GM19463 (cell line): ENCODE data around the gene B3GALT4.
"Not testable (repeated sequence)": the region's sequence is repeated elsewhere in the genome, so short reads cannot be mapped to it uniquely, and the experiment has no call there.

Source experiments
- ATAC-seq: cut with Tn5 transposase; IDR thresholded peaks from one replicate; pipeline ENCODE4 v1.9.1; 2021; ENCODE audit warnings: mild to moderate bottlenecking, moderate library complexity; ENCODE audit not compliant: unreplicated experiment

The B3GALT4 gene

DNA sequence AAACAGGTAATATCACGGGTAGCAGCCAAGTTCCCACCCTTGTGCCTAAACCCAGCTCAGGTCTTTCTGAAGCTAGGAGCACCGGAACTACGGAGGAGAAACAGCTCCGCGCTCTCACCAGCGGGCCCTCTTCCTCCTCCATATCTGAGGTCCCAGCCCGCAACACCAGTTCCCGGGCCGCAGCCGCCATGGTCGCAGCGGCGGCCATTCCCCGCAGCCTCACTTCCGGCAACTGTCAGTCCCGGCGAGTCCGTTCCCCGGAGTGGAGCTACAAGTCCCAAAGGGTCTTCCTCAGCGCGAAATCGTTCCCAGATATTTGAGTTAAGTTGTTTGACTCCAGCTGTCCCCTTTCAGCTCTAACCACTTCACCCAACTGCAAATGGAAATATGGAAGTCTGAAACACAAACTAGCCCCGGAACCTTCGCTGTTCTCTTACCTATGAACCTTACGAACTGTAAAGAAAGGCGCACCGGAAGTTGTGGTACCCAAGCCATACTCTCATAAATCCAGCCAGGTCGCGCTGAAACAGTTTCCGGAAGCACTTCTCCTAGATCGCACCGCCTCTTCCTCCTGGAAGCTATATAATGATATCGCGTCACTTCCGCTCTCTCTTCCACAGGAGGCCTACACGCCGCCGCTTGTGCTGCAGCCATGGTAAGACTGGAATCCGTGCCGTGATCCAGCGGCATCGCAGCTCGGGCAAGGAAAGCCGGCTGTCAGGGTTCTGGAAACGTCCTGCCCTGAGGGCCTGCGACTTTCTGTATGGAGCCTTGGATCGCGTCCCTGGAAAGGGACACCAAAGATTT lies 5.3 kb upstream of the B3GALT4 start, which contains the start of the genes RPS18 and VPS52:
Gene RPS18 (plus strand): TSS at position 608 of the 807 bp plus-strand sequence. CDS start 45 bp downstream, at position 653.
Gene VPS52 (minus strand): TSS at position 409 of the 807 bp plus-strand sequence. CDS start 201 bp downstream, at position 208.
- ATAC-seq = peak; percentile 87

DNA sequence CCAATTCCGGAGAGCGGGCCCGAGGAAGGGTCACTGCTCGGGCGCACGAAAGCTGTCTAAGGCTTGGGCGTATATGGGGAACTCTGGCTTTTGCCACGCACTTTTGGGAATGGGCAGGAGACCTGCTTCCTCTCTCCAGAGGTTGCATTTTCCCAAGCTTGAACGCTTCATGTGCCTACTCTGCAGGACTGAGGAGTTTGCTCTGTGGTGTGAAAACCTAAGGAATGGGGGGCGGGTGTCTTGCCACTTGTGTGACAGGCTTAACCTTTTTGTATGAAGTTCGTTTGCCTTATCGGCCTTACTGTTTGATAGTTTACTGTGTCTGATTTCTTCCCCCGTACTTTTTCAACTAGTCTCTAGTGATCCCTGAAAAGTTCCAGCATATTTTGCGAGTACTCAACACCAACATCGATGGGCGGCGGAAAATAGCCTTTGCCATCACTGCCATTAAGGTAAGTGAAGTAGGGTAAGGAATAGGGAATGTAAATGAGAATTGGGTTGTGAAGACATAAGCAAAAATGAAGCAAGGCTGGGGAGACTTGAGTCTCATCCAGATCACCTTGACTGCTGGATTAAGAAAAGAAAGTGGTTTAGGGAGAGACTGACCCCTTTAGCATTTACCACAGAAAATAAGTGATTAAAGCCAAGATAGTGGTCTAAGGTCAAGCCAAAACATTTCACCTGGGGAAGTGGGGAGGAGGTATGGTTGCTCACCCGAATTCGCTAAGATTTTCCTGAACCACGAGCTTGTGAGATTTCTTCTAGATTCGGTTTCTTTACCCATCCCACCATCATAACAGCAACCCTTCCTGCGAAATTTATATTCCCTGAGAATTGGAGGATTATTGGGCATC lies 4.4 kb upstream of the B3GALT4 start:
- ATAC-seq = peak; percentile 2

DNA sequence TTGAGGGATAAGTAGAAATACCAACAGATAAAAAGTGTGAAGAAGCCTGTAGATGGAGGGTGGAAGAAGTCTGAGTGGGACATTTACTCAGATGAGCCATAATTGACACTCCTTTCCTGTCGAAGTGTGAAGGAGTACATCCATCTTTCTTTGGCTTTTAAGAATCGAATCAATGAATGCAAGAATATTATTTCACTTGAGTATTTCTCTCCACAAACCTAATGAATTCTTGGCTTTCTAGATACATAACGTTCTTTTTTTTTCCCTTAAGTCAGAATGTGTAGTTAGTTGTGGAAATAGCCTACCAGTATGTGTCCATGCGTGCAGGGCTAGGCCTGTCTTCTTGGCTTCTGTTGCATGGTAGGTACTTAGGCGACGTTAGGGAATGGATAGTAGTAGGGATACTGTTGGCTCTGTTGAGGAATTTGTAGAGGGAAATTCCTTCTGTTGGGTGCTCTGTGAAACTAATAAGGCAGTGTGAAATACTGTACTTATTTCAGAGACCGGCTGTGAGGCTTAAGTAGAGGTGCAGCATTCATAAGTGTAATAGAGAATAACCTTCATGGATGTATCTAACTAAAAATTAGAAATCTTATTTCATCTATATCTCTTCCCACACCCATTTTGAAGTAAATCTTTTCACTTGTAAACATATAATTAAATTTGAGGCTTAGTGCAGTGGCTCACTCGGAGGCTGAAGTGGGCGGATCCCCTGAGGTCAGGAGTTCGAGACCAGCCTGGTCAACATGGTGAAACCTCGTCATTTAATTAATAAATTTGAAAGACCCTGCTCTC lies 3.6 kb upstream of the B3GALT4 start:
- no peak for ATAC-seq

DNA sequence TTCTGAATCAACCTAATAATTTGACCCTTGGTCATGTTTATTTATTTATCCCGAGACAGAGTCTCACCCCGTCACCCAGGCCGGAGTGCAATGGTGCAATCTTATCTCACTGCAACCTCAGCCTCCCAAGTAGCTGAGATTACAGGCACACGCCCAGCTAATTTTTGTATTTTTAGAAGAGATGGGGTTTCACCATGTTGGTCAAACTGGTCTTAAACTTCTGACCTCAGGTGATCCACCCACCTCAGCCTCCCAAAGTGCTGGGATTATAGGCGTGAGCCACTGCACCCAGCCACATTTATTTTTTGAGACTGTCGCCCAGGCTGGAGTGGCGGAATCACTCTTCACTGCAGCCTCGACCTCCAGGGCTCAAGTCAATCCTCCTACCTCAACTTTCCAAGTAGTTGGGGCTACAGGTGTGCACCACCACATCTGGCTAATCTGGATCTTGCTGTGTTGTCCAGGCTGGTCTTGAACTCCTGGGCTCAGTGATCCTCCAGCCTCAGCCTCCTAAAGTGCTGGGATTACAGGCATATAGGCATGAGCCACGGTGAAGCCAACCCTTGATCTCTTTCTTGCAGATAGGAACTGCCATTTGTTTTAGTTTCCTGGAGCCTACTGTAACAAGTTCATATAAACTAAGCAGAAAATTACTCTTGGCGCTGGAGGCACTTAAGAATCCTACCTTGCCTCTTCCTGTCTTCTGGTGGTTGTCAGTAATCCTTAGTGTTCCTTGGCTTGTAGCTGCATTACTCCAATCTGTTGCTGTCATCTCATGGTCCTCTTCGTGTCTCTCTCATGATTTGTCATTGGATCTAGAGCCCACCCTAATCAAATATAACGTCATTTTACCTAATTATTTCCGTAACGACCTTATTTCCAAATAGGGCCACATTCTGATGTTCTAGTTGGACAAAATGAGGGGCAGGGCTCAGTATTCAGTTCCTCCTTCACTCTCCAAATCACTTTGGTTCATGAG lies 2.7 kb upstream of the B3GALT4 start:
- ATAC-seq = no peak

DNA sequence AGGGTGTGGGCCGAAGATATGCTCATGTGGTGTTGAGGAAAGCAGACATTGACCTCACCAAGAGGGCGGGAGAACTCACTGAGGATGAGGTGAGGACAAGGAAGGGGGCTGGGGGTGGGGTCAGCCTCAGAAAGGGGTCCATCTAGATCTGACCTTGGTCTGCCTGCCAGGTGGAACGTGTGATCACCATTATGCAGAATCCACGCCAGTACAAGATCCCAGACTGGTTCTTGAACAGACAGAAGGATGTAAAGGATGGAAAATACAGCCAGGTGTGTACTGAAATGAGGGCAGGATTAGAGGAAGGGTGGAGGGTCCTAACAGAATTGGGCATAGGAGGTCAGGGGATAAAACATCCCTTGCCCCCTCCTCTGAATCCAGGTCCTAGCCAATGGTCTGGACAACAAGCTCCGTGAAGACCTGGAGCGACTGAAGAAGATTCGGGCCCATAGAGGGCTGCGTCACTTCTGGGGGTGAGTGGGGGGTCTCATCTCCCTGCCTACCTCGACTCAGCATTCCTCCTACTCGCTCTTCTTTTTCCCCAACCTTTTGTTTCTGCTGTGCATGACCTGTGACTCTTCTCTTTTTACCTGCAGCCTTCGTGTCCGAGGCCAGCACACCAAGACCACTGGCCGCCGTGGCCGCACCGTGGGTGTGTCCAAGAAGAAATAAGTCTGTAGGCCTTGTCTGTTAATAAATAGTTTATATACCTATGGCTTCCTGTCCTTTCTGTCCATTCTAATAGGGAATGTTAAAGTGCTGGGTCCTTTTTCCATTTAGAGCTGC lies 935 bp upstream of the B3GALT4 start:
- not testable (repeated sequence) for ATAC-seq

DNA sequence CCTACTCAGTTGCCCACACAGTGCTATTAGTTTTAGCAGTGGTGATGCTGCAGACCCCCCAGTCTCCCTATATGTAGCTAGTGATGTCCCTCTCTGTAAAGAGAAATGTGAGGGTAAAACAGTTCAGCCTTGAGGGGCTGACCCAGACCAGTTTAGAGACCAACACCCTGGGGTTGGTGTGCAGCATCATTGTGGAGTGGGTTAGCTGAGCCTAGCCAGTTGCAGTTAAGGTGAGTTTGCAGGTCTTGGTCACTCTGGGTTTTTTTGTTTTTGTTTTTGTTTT lies 401 bp upstream of the B3GALT4 start:
- no peak for ATAC-seq

DNA sequence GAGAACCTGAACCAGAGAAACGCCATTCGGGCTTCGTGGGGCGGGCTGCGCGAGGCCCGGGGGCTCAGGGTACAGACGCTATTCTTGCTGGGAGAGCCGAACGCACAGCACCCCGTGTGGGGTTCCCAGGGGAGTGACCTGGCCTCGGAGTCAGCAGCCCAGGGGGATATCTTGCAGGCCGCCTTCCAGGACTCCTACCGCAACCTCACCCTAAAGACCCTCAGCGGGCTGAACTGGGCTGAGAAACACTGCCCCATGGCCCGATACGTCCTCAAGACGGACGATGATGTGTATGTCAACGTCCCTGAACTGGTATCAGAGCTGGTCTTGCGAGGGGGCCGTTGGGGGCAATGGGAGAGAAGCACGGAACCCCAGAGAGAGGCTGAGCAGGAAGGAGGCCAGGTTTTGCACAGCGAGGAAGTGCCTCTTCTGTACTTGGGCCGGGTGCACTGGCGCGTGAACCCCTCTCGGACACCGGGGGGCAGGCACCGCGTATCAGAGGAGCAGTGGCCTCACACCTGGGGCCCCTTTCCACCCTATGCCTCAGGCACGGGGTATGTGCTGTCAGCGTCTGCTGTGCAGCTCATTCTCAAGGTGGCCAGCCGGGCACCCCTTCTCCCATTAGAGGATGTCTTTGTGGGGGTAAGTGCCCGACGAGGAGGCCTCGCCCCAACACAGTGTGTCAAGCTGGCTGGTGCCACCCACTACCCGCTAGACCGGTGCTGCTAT lies 904 bp downstream of the B3GALT4 start:
- ATAC-seq = no peak

DNA sequence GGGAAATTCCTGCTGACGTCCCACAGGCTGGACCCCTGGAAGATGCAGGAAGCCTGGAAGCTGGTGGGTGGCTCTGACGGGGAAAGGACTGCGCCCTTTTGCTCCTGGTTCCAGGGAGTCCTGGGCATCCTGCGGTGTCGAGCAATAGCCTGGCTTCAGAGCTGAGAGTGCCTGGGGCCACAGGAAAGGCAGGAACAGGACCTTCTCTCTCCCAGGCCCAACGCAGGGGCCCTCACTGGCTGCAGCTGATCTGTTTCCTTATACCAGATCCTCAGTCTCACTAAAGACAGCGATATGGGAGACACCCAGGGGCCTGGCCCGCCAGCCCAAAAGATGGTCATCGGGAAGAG lies 1.4 kb downstream of the B3GALT4 start:
- ATAC-seq = no peak

DNA sequence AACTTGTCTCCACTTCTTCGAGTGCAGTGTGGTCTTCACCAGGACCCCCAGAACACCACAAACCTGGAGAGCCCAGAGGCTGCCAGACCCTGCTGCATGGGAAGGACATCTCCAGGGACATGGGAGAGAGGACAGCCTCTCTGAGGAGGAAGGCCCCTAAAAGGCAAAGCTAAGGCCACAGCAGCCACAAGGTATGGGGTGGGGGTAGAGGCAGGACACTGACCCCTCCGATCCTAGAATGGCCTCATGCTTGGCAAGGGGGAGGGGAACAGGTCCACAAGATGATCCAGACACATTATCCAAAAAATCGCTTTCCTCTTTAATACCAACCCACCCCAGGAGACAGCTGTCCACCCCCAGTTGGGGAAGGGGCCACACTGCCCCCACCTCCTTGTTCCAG lies 1.9 kb downstream of the B3GALT4 start:
- no peak for ATAC-seq

DNA sequence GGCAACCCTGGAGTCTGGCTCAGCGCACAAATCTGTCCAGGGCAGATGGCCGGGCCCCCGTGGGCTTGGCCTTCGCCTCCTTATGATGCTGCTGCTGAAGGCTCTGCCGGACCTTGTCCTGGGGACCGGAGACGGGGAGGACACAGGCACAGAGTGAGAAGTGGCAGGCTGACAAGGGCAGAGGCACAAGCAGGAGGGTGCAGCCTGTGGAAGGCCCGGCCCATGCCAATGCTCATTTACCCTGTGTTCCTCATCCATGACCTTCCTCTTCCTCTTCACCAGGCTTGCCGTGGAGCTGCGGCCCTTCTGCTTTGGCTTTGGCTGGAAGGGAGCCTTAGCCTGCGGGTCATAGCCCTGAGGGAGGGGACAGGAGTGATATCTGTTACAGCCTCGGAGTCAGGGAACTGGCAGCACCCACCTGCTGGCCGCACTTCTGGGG lies 2.4 kb downstream of the B3GALT4 start:
- ATAC-seq = no peak

DNA sequence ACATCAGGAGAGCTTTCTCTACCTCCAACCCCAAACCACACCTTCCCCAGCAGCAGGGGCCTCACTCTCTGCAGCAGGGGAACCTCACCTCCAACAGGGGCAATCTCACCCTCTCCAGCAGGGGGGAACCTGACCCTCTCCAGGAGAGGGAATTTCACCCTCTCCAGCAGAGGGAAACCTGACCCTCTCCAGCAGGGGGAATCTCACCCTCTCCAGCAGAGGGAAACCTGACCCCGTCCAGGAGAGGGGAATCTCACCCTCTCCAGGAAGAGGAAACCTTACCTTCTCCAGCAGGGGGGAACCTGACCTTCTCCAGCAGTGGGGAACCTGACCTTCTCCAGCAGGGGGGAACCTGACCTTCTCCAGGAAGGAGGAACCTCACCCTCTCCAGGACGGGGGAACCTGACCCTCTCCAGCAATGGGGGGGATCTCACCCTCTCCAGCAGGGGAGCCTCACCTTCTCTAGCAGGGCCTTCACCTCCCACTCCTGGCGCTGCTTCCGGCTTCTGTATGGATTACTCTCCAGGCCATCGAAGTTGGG lies 3.1 kb downstream of the B3GALT4 start:
- ATAC-seq = no peak

DNA sequence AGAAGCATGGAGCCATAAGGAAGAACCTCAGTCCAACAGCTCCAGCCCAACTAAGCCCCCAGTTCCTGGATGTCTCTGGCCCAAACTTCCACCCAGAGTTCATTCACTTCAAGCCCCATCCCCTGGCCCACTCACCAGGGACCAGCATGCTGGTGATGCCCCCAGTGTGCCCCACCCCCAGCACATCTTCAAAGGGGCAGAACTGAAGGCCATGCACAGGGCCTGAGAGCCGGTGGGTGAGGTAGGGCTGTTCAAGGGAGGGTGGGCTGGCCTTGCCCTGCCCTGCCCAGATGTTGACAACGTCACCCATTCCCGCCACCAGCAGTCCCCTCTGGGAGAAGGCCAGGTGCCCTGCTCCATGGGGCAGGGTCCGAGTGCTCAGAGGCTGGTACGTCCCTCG lies 3.6 kb downstream of the B3GALT4 start:
- ATAC-seq = no peak

DNA sequence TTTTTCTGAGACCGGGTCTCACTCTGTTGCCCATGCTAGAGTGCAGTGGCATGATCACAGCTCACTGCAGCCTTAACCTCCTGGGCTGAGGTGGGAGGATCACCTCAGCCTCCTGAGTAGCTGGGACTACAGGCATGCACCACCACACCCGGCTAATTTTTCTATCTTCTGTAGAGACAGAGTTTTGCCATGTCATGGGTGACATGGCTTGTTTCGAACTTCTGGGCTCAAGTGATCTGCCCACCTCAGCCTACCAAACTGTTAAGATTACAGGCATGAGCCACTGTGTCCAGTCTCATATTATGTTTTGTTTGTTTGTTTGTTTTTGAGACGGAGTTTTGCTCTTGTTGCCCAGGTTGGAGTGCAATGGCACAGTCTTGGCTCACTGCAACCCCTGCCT lies 8.3 kb downstream of the B3GALT4 start:
- not testable (repeated sequence) for ATAC-seq

DNA sequence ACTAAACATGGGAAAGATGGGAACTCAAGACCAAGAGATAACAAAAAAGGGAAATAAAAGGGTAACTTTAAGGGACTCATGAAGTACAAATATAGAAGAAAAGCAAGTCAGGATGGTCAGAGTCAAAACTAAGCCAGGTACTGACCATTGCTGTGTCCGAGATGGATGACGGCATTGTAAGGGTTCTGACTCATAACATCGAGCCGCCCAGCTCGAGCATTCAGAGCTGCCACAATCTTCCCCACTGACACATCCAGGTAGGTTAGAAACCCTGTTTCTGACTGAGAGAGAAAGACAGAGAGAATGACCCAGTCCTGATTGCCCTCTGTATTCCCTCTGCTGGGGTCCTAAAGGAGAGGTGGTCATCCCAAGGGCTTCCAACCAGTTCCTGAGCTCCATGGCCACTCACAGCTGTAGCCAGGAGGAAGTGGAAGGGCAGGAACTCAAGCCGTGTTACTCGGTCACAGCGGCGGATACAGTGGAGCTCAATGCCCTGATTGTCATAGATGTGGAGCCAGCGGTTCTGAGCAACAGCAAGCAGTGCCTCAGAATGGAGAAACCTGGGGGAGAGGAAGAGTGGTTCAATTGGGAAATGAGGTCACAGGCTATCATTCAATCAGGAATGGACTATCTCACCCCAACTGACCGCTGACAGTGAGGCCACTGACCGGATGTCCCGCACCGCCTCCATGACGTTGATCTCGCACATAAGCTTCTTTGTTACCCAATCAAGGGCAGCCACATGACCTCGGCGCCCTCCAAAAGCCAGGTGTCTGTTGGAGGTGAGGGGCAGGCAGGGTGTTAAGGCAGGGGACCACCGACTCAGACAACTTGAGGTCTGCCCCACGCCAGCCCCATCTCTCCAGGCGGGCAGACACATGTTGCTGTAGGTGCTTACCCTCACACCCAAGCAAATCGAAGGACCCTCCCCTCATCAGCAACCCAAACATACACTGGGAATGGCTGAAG lies 10.3 kb downstream of the B3GALT4 start:
- no peak for ATAC-seq

DNA sequence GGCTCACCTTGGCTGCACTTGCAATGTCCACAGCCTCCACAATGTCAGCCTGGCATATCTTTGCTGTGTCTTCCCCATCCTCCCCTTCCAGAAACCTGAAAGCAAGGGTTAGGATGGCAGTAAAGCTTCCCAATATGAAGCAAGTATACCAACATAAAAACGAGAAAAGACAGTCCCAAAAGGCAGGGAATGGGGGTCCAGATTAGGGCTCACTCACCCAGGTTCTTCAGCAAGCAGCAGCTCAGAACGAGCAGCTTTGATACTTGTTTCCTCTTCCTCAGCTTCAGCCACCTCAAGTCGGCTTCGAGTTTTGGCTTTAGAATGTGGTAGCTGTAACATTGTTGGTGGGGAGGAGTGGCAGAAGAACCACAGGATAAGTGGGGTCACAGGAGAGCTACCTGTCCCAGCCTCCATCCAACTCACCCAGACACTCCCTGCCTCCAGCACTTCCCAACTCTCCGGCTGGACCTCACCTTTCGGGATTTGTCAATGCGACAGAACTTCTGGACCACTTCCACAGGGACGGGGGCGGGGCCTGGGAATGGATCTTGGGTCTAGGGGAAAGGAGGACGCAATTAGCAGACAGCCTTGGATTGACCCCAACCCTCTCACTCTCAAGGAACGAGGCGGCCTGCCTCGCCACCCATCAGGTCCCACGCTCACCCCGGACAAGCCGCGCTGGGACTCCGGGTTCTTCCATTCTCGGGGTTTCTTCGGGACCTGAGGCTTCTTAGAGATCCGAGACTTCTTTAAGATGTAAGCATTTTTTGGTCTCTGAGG lies 11.4 kb downstream of the B3GALT4 start:
- ATAC-seq = no peak
